ENCODE results near the gene ODC1. TPM values are rescaled to one million over a fixed set of nuclear protein-coding genes. Genes with fewer than 3 reads are reported as not detected.

ODC1 gene
- polyA plus RNA-seq, 1 donor (not counting 4 experiments of a cell fraction or from before 2014, with no cell fraction given), result 637 TPM

- Histone ChIP-seq H2AFZ (ENCODE audit: control insufficient read depth, low read length) (no peak overlapping the region), H3K36me3 (ENCODE audit: control insufficient read depth in 2 of 2, extremely low read depth in 1 of 2, insufficient read depth in 2 of 2, low read length in 2 of 2) (no peaks in the 10 kb centered on the region), H4K20me1 (ENCODE audit: control insufficient read depth, extremely low read depth, insufficient read depth, low read length) (no peaks in the 10 kb centered on the region), H3K9ac (ENCODE audit: control insufficient read depth, extremely low read depth, insufficient read depth, low read length) (peak overlapping the region; percentile 65), H3K9me3 (ENCODE audit: control insufficient read depth, low read depth, low read length) (no peaks in the 10 kb centered on the region), H3K79me2 (ENCODE audit: control insufficient read depth, insufficient read depth, low read length) (no peaks in the 10 kb centered on the region), H3K4me1 (ENCODE audit: control insufficient read depth, extremely low read depth, insufficient read depth, low read length) (peaks cover 34% of the 10 kb centered on the region), H3K27me3 (ENCODE audit: control insufficient read depth, extremely low read depth, insufficient read depth, low read length) (no peaks in the 10 kb centered on the region), H3K9me1 (ENCODE audit: control insufficient read depth, extremely low read depth, insufficient read depth, low read length) (no peaks in the 10 kb centered on the region), H3K4me2 (ENCODE audit: control insufficient read depth, extremely low read depth, insufficient read depth, low read depth, low read length) (peak overlapping the region; percentile 63), H3K4me3 (ENCODE audit: control insufficient read depth in 2 of 3, extremely low read depth in 1 of 3, insufficient read depth in 2 of 3, low read depth in 1 of 3, low read length in 3 of 3) (no peak overlapping the region), H3K27ac (ENCODE audit: control insufficient read depth, insufficient read depth, low read length) (peak overlapping the region; percentile 87)
- dilution Hi-C loops (cut with MboI; ENCODE audit: extremely low pct_ligation_motif_present, low sequenced_read_pairs), result no loop called here
- TF ChIP-seq CTCF (optimal IDR thresholded peaks at IDR 0.05 in 1 of 3, IDR thresholded peaks at IDR 0.05 in 1 of 3, conservative IDR thresholded peaks at IDR 0.05 in 1 of 3; ENCODE audit: extremely low read depth in 1 of 3, insufficient read depth in 2 of 3, low read length in 3 of 3) (no peak), EZH2 (IDR thresholded peaks at IDR 0.05; ENCODE audit: low read length) (no peak)
- no peak for FAIRE-seq
- DNase-seq (ENCODE audit: low read depth, low spot score), result peak; percentile 57
Observed at GRCh38 chr2:10493075-10493633, 45.0 kb upstream of the ODC1 start.

DNA sequence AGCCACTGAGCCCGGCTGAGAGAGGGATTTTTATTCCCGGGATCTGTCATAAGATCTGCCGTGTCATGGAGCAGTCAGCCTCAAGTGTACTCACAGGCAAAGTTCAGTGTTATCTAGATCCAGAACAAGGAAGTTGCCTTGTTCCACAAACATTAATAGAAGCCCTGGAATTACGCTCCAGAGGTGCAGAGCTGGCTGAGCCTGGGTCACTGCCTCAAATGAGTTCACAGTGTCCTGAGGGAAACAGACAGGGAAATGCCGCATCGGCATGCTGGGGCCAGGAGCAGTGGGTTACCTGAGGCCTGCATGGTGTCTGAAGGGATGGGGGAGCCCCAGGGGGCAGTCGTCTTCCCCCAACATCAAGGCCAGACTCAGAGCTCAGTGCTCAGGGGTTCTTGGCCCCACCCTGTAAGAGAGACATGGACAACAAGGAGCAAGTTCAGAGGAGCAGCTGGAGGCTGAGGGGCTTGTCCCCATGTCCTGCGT lies 42.7 kb upstream of the ODC1 start:
- H3K79me2 ChIP-seq (ENCODE audit: control insufficient read depth, insufficient read depth, low read length), result no peaks in the 10 kb centered on the region
- H3K9ac ChIP-seq (ENCODE audit: control insufficient read depth, extremely low read depth, insufficient read depth, low read length), result no peak overlapping the region
- H3K4me3 ChIP-seq (ENCODE audit: control insufficient read depth in 2 of 3, extremely low read depth in 1 of 3, insufficient read depth in 2 of 3, low read depth in 1 of 3, low read length in 3 of 3), result no peak overlapping the region
- H3K4me1 ChIP-seq (ENCODE audit: control insufficient read depth, extremely low read depth, insufficient read depth, low read length), result peaks cover 20% of the 10 kb centered on the region
- dilution Hi-C loops (cut with MboI; ENCODE audit: extremely low pct_ligation_motif_present, low sequenced_read_pairs), result no loop called here
- H3K27ac ChIP-seq (ENCODE audit: control insufficient read depth, insufficient read depth, low read length), result no peak overlapping the region
- no peaks in the 10 kb centered on the region for H3K36me3 ChIP-seq (ENCODE audit: control insufficient read depth in 2 of 2, extremely low read depth in 1 of 2, insufficient read depth in 2 of 2, low read length in 2 of 2)
- no peaks in the 10 kb centered on the region for H4K20me1 ChIP-seq (ENCODE audit: control insufficient read depth, extremely low read depth, insufficient read depth, low read length)
- peaks cover 7% of the 10 kb centered on the region for H3K27me3 ChIP-seq (ENCODE audit: control insufficient read depth, extremely low read depth, insufficient read depth, low read length)
- H2AFZ ChIP-seq (ENCODE audit: control insufficient read depth, low read length), result no peak overlapping the region
- FAIRE-seq, result no peak
- no peak overlapping the region for H3K4me2 ChIP-seq (ENCODE audit: control insufficient read depth, extremely low read depth, insufficient read depth, low read depth, low read length)
- no peaks in the 10 kb centered on the region for H3K9me3 ChIP-seq (ENCODE audit: control insufficient read depth, low read depth, low read length)
- no peak for TF ChIP-seq EZH2 (IDR thresholded peaks at IDR 0.05; ENCODE audit: low read length)
- TF ChIP-seq CTCF (optimal IDR thresholded peaks at IDR 0.05 in 1 of 3, IDR thresholded peaks at IDR 0.05 in 1 of 3, conservative IDR thresholded peaks at IDR 0.05 in 1 of 3; ENCODE audit: extremely low read depth in 1 of 3, insufficient read depth in 2 of 3, low read length in 3 of 3), result no peak
- no peak for DNase-seq (ENCODE audit: low read depth, low spot score)
- no peaks in the 10 kb centered on the region for H3K9me1 ChIP-seq (ENCODE audit: control insufficient read depth, extremely low read depth, insufficient read depth, low read length)
